Bronchial epithelial cell (primary cell): ENCODE results near the gene HNRNPC. TPM values are rescaled to one million over a fixed set of nuclear protein-coding genes. Genes with fewer than 3 reads are reported as not detected.

ENCODE experiments used
- DNase-seq: peaks from one replicate; pipeline ENCODE4 v3.0.0-alpha.2; 2010; ENCODE audit warnings: low read depth
- FAIRE-seq: peaks from 2 replicates; lab custom pipeline; 2011; peaks lifted over from hg19 to GRCh38; lab: Jason Lieb, UNC
- H3K27me3 ChIP-seq: 2 replicates; pipeline ENCODE4 v1.5.1; 2011; ENCODE audit warnings: low read length; ENCODE audit not compliant: control insufficient read depth, insufficient read depth
- H3K36me3 ChIP-seq: 2 replicates; pipeline ENCODE4 v1.5.1; 2011; ENCODE audit warnings: low read length; ENCODE audit not compliant: control insufficient read depth, insufficient read depth
- H3K4me3 ChIP-seq: 2 replicates; pipeline ENCODE4 v1.5.1; 2011; ENCODE audit warnings: mild to moderate bottlenecking, low read depth, low read length, control low read depth
- total RNA-seq: library from RNA; depleted of rRNA; stranded (reverse); fragments of >200 nt; gene quantifications from 2 replicates; pipeline ENCODE4 v1.2.1, GENCODE V29; 2014
- TF ChIP-seq, protein P1 (sequence below): IDR thresholded peaks from 2 replicates; pipeline ENCODE4 v1.5.1; 2011; ENCODE audit warnings: mild to moderate bottlenecking, moderate library complexity, low read length, control low read depth, inconsistent platforms; ENCODE audit not compliant: insufficient read depth, severe bottlenecking

Gene HNRNPC
- total RNA-seq, 1 donor from 2014 or later: 870 TPM

DNA sequence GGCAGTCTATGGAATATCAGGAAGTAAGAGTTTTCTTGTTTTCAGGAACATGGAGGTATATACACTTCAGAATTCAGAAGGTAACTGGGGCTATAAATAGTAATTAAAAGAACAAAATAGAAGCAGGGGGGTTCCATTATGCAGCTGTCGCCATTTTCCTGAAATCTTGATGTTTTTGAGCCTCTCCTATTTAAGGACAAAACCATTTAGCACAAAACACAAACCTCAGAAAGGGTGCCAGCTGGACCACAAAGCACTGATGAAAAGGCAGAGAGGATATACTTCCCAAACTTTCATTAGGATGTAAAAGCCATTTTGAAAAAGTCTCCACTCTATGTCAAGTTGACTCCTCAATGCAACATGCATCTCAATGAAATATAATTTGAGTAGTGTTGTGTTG lies 59.2 kb downstream of the HNRNPC start:
- H3K36me3 ChIP-seq: peaks cover 21% of the 10 kb centered on the region
- FAIRE-seq: no peak
- TF ChIP-seq, protein P1, sequence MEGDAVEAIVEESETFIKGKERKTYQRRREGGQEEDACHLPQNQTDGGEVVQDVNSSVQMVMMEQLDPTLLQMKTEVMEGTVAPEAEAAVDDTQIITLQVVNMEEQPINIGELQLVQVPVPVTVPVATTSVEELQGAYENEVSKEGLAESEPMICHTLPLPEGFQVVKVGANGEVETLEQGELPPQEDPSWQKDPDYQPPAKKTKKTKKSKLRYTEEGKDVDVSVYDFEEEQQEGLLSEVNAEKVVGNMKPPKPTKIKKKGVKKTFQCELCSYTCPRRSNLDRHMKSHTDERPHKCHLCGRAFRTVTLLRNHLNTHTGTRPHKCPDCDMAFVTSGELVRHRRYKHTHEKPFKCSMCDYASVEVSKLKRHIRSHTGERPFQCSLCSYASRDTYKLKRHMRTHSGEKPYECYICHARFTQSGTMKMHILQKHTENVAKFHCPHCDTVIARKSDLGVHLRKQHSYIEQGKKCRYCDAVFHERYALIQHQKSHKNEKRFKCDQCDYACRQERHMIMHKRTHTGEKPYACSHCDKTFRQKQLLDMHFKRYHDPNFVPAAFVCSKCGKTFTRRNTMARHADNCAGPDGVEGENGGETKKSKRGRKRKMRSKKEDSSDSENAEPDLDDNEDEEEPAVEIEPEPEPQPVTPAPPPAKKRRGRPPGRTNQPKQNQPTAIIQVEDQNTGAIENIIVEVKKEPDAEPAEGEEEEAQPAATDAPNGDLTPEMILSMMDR: no peak

GRCh38 chr14:21209185-21209584 lies 60.1 kb downstream of the HNRNPC start:
- TF ChIP-seq, protein P1: no peak
- Histone ChIP-seq H3K27me3 (no peaks in the 10 kb centered on the region), H3K36me3 (peaks cover 18% of the 10 kb centered on the region), H3K4me3 (no peak overlapping the region)
- DNase-seq (no peak), FAIRE-seq (no peak)

More for the DNA sequence above, 59.2 kb downstream of the HNRNPC start:
- DNase-seq: no peak
- no peaks in the 10 kb centered on the region for H3K27me3 ChIP-seq
- no peak overlapping the region for H3K4me3 ChIP-seq

DNA sequence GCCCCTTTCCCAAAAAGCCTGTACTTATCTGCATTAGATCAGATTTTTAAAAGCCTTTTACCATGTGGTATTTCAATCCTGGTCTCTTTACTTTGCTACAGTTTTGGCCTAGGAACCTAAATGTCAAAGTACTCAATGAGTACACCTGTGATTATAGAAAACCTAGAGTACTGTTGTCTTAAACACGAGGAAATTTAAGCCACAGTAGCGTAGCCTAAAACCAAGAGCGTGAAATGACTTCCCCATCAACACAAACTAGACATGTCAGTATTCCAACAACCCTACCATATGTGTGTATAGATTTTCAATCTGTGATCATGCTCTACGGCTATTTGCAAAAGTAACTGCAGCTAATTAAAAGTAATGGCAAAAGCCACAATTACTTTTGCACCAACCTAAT lies 60.7 kb downstream of the HNRNPC start:
- DNase-seq: no peak
- H3K36me3 ChIP-seq: peaks cover 14% of the 10 kb centered on the region
- no peak for FAIRE-seq

GRCh38 chr14:21206753-21207684 lies 62.2 kb downstream of the HNRNPC start:
- TF ChIP-seq, protein P1: no peak
- Histone ChIP-seq H3K4me3 (no peak overlapping the region), H3K36me3 (peaks cover 8% of the 10 kb centered on the region), H3K27me3 (no peaks in the 10 kb centered on the region)
- no peak for DNase-seq
- no peak for FAIRE-seq

More for the DNA sequence above, 60.7 kb downstream of the HNRNPC start:
- H3K27me3 ChIP-seq: no peaks in the 10 kb centered on the region
- TF ChIP-seq, protein P1: no peak
- H3K4me3 ChIP-seq: no peak overlapping the region

GRCh38 chr14:21205678-21206581 lies 63.3 kb downstream of the HNRNPC start:
- no peak overlapping the region for H3K4me3 ChIP-seq
- H3K27me3 ChIP-seq: no peaks in the 10 kb centered on the region
- peaks cover 4% of the 10 kb centered on the region for H3K36me3 ChIP-seq
- TF ChIP-seq, protein P1: no peak
- FAIRE-seq: no peak
- DNase-seq: no peak
